Stimulated activated CD4-positive, alpha-beta T cell treated with anti-CD3 and anti-CD28 coated beads, Interleukin-1b, Interleukin-23, amount 100 ng/mL, for 1 hour (primary cell): ENCODE data around the gene AIG1.
"Not testable (repeated sequence)": the region's sequence is repeated elsewhere in the genome, so short reads cannot be mapped to it uniquely, and the experiment has no call there.

Source experiments
- DNase-seq, 2 donors: peaks; one replicate each; pipeline ENCODE4 v3.0.0-alpha.2; 2020; ENCODE audit warnings: low read depth in 2 of 2

The AIG1 gene

GRCh38 chr6:143268439-143268838, 207.8 kb downstream of the AIG1 start:
- DNase-seq: no peak

GRCh38 chr6:143270026-143270425, 209.3 kb downstream of the AIG1 start:
- DNase-seq: no peak

GRCh38 chr6:143271024-143271423, 210.3 kb downstream of the AIG1 start:
- no peak for DNase-seq

- no peak for DNase-seq
Observed at GRCh38 chr6:143276436-143276835, 215.7 kb downstream of the AIG1 start.

GRCh38 chr6:143279385-143279784, 218.7 kb downstream of the AIG1 start:
- DNase-seq: no peak

GRCh38 chr6:143283887-143284645, 223.4 kb downstream of the AIG1 start:
- DNase-seq: no peak

- no peak for DNase-seq
Observed at GRCh38 chr6:143286251-143286795, 225.6 kb downstream of the AIG1 start.

GRCh38 chr6:143288923-143289322, 228.2 kb downstream of the AIG1 start:
- DNase-seq: no peak

GRCh38 chr6:143290206-143290605, 229.5 kb downstream of the AIG1 start:
- no peak for DNase-seq

GRCh38 chr6:143293523-143293922, 232.8 kb downstream of the AIG1 start:
- no peak for DNase-seq

GRCh38 chr6:143294265-143294860, 233.7 kb downstream of the AIG1 start:
- DNase-seq: no peak

- no peak for DNase-seq
Observed at GRCh38 chr6:143295932-143296331, 235.2 kb downstream of the AIG1 start.

- no peak for DNase-seq
Observed at GRCh38 chr6:143298071-143298470, 237.4 kb downstream of the AIG1 start.

- no peak for DNase-seq
Observed at GRCh38 chr6:143299253-143300166, 238.8 kb downstream of the AIG1 start.

GRCh38 chr6:143301188-143301587, 240.5 kb downstream of the AIG1 start:
- no peak for DNase-seq

GRCh38 chr6:143307760-143308159, 247.1 kb downstream of the AIG1 start:
- not testable (repeated sequence) for DNase-seq

- no peak for DNase-seq
Observed at GRCh38 chr6:143313163-143313562, 252.5 kb downstream of the AIG1 start.

GRCh38 chr6:143321491-143322086, 260.9 kb downstream of the AIG1 start:
- DNase-seq: no peak

GRCh38 chr6:143322386-143322785, 261.7 kb downstream of the AIG1 start:
- no peak for DNase-seq

- no peak for DNase-seq
Observed at GRCh38 chr6:143323729-143324470, 263.2 kb downstream of the AIG1 start.
